ENCODE data around the gene FHIT.

FHIT gene

DNA sequence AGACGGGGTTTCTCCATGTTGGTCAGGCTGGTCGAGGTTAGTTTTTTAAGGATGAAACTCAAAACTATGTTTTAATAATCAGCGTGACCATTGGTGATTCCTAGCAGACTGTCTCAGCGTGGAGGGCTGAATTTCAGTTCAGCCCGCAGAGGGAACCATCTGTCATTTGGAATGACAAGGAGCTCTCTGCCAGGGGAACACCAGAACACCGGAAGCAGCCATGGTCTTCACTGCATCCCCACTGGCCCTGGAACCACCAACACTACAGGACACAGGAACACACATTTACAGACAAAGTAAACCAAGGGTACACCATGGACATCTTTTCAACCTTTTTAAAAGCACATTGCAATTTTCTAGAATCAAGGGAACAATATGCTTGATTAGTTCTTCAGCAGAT, 424.7 kb downstream of the FHIT start:
- TF ChIP-seq CTCF (IDR thresholded peaks at IDR 0.05; ENCODE audit: low read depth, low read length) = no peak
- no peak overlapping the region for H3K4me3 ChIP-seq (ENCODE audit: low read depth, low read length)

DNA sequence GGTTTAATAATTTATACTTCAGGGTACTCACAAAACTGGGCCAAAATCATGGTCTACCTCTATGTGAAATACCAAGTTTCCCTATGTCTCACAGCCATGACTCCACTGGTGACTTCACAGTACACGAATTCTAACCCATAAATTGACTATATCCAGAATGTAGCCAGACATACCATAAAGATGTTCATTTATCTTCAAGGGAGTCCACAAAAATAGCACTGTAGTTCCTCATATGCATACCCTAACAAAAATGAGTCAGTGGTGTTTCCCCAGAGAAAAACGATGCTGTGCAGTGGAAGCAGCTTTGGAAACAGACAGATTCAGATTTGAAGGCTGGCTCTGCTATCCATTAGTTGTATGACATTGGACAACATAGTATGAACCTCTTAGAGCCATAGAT, 438.8 kb downstream of the FHIT start:
- no peak overlapping the region for H3K4me3 ChIP-seq (ENCODE audit: low read depth, low read length)
- TF ChIP-seq CTCF (IDR thresholded peaks at IDR 0.05; ENCODE audit: low read depth, low read length) = no peak

DNA sequence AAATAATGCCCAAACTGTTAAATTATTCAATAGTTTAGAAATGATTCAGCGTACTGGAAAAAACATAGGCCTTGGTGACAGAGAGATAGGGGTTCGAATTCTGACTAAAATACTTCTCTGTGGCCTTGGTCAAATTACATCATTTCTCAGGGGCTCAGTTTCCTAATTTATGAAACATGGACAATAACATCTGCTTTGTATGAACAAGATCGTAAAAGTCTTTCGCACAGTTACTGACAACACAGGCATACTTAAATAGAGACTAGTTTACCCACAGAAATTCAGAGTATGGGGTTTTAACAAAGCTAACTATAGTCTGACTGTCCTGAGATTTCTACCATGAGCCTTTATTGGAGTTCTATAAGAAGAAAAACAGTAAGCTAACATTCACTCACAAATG, 440.4 kb downstream of the FHIT start:
- no peak for TF ChIP-seq CTCF (IDR thresholded peaks at IDR 0.05; ENCODE audit: low read depth, low read length)
- H3K4me3 ChIP-seq (ENCODE audit: low read depth, low read length) = no peak overlapping the region

- no peak for TF ChIP-seq CTCF (IDR thresholded peaks at IDR 0.05; ENCODE audit: low read depth, low read length)
- H3K4me3 ChIP-seq (ENCODE audit: low read depth, low read length) = no peak overlapping the region
These were observed 441.2 kb downstream of the FHIT start for GRCh38 chr3:60809857-60810610.

DNA sequence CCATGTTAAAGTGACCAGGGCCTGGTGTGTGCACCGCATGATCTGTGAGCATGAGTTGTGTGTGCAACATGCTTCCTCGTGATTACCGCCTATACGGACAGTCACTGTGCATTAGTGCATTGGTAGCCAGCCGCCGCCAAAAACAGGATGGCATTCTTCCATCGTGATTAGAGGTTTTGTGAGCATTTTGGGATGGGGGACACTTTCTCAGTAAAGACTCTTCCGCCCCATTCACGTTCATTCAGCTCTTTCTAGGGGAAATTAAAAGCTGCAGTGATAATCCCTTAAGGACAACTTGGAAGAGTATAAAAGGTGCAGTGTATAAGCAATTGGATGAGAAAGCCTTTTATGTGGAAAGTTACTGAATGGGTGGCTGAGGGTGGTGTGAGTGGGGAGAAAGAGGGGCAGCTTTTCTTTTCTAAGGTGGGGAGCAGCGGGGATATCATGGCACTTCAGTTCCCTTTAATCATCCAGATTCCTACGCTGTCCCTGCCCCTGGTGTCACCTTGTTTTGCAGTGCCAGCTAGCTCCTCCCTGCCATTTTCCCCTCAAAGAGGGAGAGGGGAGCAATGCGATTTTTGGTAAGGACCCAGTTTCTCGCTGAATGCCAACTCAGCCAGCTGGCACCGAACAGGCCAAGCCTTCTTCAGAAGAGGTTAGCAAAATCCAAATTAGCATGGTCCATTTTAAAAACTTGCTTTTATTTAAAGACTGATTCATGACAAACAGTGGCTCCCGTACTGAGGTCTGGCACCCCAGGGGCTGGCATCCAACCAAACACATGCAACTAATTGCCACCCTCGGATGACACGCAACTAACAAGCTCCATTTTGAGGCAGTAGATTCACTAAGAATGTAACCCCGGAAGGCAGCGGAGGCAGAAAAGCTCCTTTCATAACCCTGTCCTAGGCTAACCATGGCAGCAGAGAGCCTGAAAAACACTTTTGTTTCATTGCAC, 447.8 kb downstream of the FHIT start:
- TF ChIP-seq CTCF (IDR thresholded peaks at IDR 0.05; ENCODE audit: low read depth, low read length) = no peak
- H3K4me3 ChIP-seq (ENCODE audit: low read depth, low read length) = no peak overlapping the region

DNA sequence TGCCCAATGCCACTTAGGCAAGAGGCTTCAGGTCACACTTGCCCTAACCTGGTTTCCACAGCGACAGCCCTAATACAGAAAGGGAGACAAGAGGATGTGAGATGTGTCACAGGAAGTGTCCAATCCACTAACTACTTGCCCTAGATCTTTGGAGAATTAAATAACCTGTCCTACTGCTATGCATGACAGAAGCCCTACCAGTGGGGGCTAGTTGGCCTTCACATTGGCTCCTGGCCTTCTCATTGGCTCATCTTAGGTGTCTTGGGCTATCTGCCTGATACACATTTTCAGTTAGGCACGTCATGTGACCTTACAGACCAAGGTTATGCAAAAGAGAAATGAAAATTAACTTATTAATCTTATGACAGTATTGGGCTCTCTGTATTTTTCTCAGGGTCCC, 449.9 kb downstream of the FHIT start:
- TF ChIP-seq CTCF (IDR thresholded peaks at IDR 0.05; ENCODE audit: low read depth, low read length) = no peak
- H3K4me3 ChIP-seq (ENCODE audit: low read depth, low read length) = no peak overlapping the region

DNA sequence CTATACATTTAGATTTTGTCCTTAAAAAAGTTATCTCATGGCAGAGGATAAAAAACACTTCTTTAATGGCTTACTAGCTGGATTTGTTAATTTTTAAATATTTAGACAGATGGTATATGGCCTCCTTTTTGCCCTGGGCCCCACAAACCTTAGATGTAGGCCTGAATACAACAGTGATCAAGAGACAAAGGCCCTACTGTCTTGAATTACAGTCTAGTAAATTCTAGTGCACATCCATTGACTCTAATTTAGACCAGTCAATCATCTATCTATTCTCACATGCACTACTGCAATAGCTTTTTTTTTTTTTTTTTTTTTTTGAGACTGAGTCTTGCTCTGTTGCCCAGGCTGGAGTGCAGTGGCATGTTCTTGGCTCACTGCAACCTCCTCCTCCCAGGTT, 452.8 kb downstream of the FHIT start:
- H3K4me3 ChIP-seq (ENCODE audit: low read depth, low read length) = no peak overlapping the region
- TF ChIP-seq CTCF (IDR thresholded peaks at IDR 0.05; ENCODE audit: low read depth, low read length) = no peak
